Bronchus fibroblast of lung (primary cell): ENCODE measurements around the gene AKAP7. TPM values are rescaled to one million over a fixed set of nuclear protein-coding genes. Genes with fewer than 3 reads are reported as not detected.

Experiments
- total RNA-seq: library from RNA; depleted of rRNA; stranded (reverse); fragments of >200 nt; gene quantifications from 2 replicates; pipeline ENCODE4 v1.2.3, GENCODE V29; 2015

The AKAP7 gene
- 5.2 and 5.8 TPM in 2 replicates for total RNA-seq

GRCh38 chr6:131135244-131136020 lies at the start of gene AKAP7:
TSS of gene AKAP7 (plus strand) at chr6:131135467. CDS start at chr6:131135764, 297 bp downstream.

Other genes starting within 250 kb of the AKAP7 start
- 32.9 and 38.2 TPM in 2 replicates for gene EPB41L2, start 72.2 kb upstream of the AKAP7 start, total RNA-seq